ENCODE data around the gene C10orf120. TPM values are rescaled to one million over a fixed set of nuclear protein-coding genes. Genes with fewer than 3 reads are reported as not detected.

The C10orf120 gene
- total RNA-seq, 4 donors from 2014 or later, result not detected

DNA sequence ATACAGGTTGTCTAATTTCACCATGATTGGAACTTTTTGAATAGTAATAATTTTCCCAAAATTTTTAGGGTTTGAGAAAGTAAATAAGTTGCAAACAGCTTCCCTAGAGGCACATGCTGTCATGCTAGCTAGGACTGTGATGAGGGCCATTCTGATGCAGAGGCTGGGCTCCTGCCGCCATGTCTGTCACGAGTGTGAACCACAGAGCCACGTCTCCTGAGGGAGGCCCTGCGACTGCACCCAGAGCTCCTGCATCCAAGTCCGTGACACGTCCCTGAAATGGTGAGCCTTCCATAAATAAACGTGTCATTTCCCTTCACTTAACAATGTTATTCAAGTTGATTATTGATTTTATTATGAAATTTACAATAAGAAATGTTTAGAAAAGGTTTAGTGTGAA, 40.0 kb downstream of the C10orf120 start:
- H3K36me3 ChIP-seq, result no peaks in the 10 kb centered on the region
- TF ChIP-seq CTCF (IDR thresholded peaks at IDR 0.05) (no peak), POLR2A (IDR thresholded peaks at IDR 0.05) (no peak), EP300 (IDR thresholded peaks at IDR 0.05) (no peak)
- no peaks in the 10 kb centered on the region for H3K4me1 ChIP-seq
- no peak overlapping the region for H3K27ac ChIP-seq
- H3K27me3 ChIP-seq, result no peaks in the 10 kb centered on the region
- DNase-seq (ENCODE audit: low spot score in 2 of 2), result no peak
- no peaks in the 10 kb centered on the region for H3K9me3 ChIP-seq
- no peak overlapping the region for H3K4me3 ChIP-seq
- WGBS, 2 donors, result 87 to 88% methylated on average over 7 of the region's 7 CpGs

- Histone ChIP-seq H3K4me1 (no peaks in the 10 kb centered on the region), H3K27me3 (no peaks in the 10 kb centered on the region), H3K4me3 (no peak overlapping the region), H3K9me3 (no peaks in the 10 kb centered on the region), H3K36me3 (no peaks in the 10 kb centered on the region), H3K27ac (no peak overlapping the region)
- no peak for DNase-seq (ENCODE audit: low spot score in 2 of 2)
- TF ChIP-seq EP300 (IDR thresholded peaks at IDR 0.05) (no peak), POLR2A (IDR thresholded peaks at IDR 0.05) (no peak), CTCF (IDR thresholded peaks at IDR 0.05) (no peak)
- WGBS, 2 donors, result 70 to 74% methylated on average over 6 of the region's 6 CpGs
Measured at GRCh38 chr10:122659126-122659525, 40.5 kb downstream of the C10orf120 start.

DNA sequence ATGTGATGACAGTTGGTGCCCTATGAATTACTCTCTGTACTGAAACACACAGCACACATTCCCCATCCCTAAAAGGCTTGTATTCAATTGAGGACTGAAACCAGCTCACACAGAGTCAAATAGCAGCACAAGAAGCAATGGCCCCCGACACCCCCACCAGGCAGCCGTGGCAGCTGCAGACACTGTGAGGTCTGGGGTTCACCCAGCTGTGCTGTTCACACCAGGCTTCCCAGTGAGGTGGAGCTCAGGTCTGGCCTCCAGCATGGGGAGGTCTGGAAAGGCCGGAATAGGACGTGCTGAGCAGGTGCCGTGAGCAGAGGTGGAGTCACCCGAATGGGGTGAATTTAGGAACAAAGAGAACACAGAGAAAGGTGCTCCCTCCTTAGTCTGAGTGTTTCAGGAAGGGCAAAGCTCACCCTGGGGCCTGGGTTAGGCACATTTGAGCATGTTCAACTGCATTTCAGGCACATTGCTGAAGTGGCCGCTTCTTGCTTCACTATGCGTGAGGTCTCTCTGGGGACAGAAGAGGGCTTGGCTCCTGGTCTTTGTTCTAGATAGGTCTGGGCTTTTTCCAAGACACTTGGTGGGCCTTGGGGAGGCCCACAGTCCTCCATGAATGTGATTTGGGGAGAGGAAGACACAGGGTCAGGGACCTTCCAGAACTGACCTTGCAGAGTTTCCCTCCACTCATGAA, 41.1 kb downstream of the C10orf120 start:
- 73 to 75% methylated on average over 8 of the region's 8 CpGs for WGBS, 2 donors
- Histone ChIP-seq H3K4me1 (no peaks in the 10 kb centered on the region), H3K36me3 (no peaks in the 10 kb centered on the region), H3K27ac (no peak overlapping the region), H3K27me3 (no peaks in the 10 kb centered on the region), H3K9me3 (no peaks in the 10 kb centered on the region), H3K4me3 (no peak overlapping the region)
- no peak for TF ChIP-seq POLR2A (IDR thresholded peaks at IDR 0.05)
- TF ChIP-seq CTCF (IDR thresholded peaks at IDR 0.05), result no peak
- no peak for TF ChIP-seq EP300 (IDR thresholded peaks at IDR 0.05)
- no peak for DNase-seq (ENCODE audit: low spot score in 2 of 2)

DNA sequence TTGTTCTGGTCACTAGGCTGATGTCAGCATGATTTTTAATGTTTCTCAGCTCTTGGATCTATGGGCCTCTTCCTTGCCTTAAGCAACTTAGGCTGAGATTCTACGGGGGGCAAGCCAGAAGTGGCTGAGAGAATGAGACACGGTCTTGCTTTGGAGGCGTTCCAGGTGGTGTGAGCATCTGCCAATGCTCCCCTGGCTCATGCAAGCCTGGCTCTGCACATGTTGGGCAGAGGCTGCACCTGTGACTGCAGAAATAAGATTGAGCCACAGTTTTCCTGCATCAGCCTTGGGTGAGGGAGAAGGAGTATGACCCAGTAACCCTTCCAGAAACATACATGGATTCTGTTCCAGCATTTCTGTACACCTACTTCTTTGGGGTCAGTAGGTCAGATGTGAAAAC, 41.9 kb downstream of the C10orf120 start:
- no peaks in the 10 kb centered on the region for H3K4me1 ChIP-seq
- TF ChIP-seq EP300 (IDR thresholded peaks at IDR 0.05) (no peak), CTCF (IDR thresholded peaks at IDR 0.05) (no peak), POLR2A (IDR thresholded peaks at IDR 0.05) (no peak)
- DNase-seq (ENCODE audit: low spot score in 2 of 2), result no peak
- H3K9me3 ChIP-seq, result no peaks in the 10 kb centered on the region
- no peak overlapping the region for H3K27ac ChIP-seq
- no peaks in the 10 kb centered on the region for H3K36me3 ChIP-seq
- WGBS, 2 donors, result 29 to 50% methylated on average over 2 to 3 of the region's 3 CpGs
- no peak overlapping the region for H3K4me3 ChIP-seq
- H3K27me3 ChIP-seq, result no peaks in the 10 kb centered on the region

GRCh38 chr10:122657255-122657654, 42.4 kb downstream of the C10orf120 start:
- TF ChIP-seq POLR2A (IDR thresholded peaks at IDR 0.05) (no peak), CTCF (IDR thresholded peaks at IDR 0.05) (no peak), EP300 (IDR thresholded peaks at IDR 0.05) (no peak)
- no peak for DNase-seq (ENCODE audit: low spot score in 2 of 2)
- H3K27ac ChIP-seq, result no peak overlapping the region
- no peaks in the 10 kb centered on the region for H3K9me3 ChIP-seq
- H3K27me3 ChIP-seq, result no peaks in the 10 kb centered on the region
- H3K4me3 ChIP-seq, result no peak overlapping the region
- WGBS, 2 donors, result 69 to 72% methylated on average over 4 of the region's 4 CpGs
- H3K36me3 ChIP-seq, result no peaks in the 10 kb centered on the region
- no peaks in the 10 kb centered on the region for H3K4me1 ChIP-seq

Measured in tibial nerve (tissue), 4 donors.